Measurements from ENCODE around the gene SLIT3.

Gene SLIT3

GRCh38 chr5:168848569-168848968 is 452.4 kb downstream of the SLIT3 start:
- no peak overlapping the region for H3K4me3 ChIP-seq (ENCODE audit: low read depth, low read length)
- TF ChIP-seq MYC (IDR thresholded peaks at IDR 0.05; ENCODE audit: low read depth, low read length): no peak
- TF ChIP-seq, protein P1, sequence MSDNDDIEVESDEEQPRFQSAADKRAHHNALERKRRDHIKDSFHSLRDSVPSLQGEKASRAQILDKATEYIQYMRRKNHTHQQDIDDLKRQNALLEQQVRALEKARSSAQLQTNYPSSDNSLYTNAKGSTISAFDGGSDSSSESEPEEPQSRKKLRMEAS (IDR thresholded peaks at IDR 0.05; ENCODE audit: low read depth, low read length): no peak
- no peak for TF ChIP-seq CTCF (IDR thresholded peaks at IDR 0.05; ENCODE audit: low read depth, low read length)
- no peak for TF ChIP-seq POLR2A (IDR thresholded peaks at IDR 0.05; ENCODE audit: extremely low read depth, insufficient read length)
- no peak for DNase-seq (ENCODE audit: low read depth)

DNA sequence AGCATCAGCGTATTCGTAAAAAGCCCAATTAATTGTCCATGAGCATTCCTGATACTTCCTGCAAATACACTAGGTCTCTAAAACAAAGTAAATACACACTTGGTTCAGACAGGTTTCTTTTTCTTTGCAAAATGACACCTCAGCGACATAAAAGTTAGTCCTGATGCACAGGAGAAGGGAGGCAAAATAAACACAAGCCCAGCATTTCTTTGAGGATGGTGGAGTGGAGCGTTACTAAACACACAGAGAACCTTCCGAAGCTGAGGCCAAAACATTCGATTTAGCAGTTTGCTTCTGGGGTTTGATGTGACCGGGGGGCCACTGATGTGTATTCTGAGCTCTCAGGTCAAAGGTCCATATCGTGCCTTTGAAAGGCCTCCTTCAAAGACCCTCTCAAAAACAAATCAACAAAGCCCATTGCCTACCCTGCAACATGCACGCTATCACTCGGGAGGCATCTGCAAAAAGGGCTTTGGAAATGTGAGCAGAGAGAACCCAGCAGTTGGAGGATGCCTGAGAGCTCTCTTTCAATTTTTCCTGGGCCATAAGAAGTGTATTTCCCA is 453.3 kb downstream of the SLIT3 start:
- DNase-seq (ENCODE audit: low read depth): no peak
- no peak for TF ChIP-seq POLR2A (IDR thresholded peaks at IDR 0.05; ENCODE audit: extremely low read depth, insufficient read length)
- TF ChIP-seq, protein P1 (IDR thresholded peaks at IDR 0.05; ENCODE audit: low read depth, low read length): no peak
- no peak for TF ChIP-seq CTCF (IDR thresholded peaks at IDR 0.05; ENCODE audit: low read depth, low read length)
- TF ChIP-seq MYC (IDR thresholded peaks at IDR 0.05; ENCODE audit: low read depth, low read length): no peak
- H3K4me3 ChIP-seq (ENCODE audit: low read depth, low read length): no peak overlapping the region

DNA sequence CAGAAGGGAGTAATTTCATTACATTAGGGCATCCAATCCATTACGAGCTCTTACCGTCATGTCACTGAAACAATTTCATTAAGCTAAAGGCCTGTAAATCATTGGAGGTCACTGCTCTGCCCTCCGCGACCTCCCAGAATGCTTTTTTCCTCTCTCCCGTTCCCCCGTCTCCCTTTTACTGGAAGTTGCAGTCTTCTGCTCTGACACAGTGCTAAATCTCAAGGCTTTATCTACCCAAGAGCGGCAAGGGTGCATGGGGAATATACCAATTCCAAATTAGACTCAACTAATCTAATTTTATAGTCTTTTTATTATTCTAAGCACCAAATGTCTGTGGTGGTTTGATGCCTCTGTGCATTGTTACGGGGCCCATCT is 456.0 kb downstream of the SLIT3 start:
- TF ChIP-seq CTCF (IDR thresholded peaks at IDR 0.05; ENCODE audit: low read depth, low read length) (no peak), MYC (IDR thresholded peaks at IDR 0.05; ENCODE audit: low read depth, low read length) (no peak), POLR2A (IDR thresholded peaks at IDR 0.05; ENCODE audit: extremely low read depth, insufficient read length) (no peak)
- TF ChIP-seq, protein P1 (IDR thresholded peaks at IDR 0.05; ENCODE audit: low read depth, low read length): no peak
- DNase-seq (ENCODE audit: low read depth): no peak
- H3K4me3 ChIP-seq (ENCODE audit: low read depth, low read length): no peak overlapping the region

DNA sequence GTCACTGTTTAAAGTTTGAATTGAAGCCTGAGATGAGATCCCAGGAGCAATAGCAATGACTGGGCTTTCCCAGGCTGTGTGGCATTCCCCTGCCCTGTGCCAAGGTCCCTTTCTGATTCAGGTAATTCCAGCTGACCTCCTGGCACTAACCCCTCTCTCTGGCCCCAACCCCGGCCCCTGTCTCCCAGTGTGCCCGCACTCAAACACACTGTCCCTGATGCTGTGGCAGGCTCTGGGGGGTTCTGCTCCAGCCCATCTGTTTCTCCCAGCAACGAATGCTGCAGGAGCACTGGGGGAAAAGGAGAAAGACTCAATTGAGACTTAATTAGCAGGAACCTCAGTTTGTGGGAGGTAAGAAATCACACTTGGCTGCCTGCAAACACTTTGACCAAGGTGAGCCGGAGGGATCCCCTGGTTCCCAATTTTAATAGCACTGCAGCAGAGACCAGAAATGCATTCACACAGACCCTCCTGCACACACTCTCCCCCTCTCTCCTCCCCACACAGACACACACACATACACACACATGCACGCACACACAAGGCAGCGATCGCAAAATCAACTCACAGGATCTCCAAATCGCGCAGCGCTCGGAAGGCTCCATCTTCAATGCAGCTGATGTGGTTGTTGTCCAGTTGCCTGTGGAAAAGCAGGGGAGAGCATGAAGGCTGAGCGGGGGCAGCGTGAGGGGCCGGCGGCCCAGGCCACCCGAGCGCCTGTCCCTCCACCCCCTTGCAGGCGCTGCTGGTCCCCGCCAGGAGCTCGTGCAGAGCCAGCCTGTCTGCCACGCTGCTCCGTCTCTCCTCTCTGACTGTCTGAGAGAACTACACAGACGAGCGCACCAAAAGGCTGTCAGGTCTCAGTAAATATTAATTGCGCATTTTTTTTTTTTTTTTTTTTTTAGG is 456.7 kb downstream of the SLIT3 start:
- DNase-seq (ENCODE audit: low read depth): no peak
- no peak overlapping the region for H3K4me3 ChIP-seq (ENCODE audit: low read depth, low read length)
- TF ChIP-seq, protein P1 (IDR thresholded peaks at IDR 0.05; ENCODE audit: low read depth, low read length): no peak

- H3K4me3 ChIP-seq (ENCODE audit: low read depth, low read length): no peak overlapping the region
- TF ChIP-seq, protein P1 (IDR thresholded peaks at IDR 0.05; ENCODE audit: low read depth, low read length): no peak
- TF ChIP-seq CTCF (IDR thresholded peaks at IDR 0.05; ENCODE audit: low read depth, low read length) (no peak), POLR2A (IDR thresholded peaks at IDR 0.05; ENCODE audit: extremely low read depth, insufficient read length) (no peak)
- DNase-seq (ENCODE audit: low read depth): peak; percentile 13
These were observed 457.5 kb downstream of the SLIT3 start for GRCh38 chr5:168843277-168844015.

Measured in NB4 (cell line).